ENCODE measurements around the gene ELMOD3.

DNA sequence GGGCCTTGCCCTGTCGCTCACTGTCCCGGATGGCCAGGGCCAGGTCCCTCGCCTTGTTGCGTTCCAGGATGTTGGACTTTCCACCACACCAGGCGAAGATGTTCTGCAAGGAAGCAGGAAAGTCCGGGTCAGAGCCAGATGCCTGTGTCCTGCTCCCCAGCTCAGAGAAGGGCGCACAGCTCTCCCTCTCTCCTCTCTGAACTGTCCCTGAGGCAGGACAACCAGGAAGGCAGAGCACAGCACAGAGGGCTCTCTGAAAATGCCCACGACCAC is 44.5 kb downstream of the ELMOD3 start:
- TF ChIP-seq, protein P1, sequence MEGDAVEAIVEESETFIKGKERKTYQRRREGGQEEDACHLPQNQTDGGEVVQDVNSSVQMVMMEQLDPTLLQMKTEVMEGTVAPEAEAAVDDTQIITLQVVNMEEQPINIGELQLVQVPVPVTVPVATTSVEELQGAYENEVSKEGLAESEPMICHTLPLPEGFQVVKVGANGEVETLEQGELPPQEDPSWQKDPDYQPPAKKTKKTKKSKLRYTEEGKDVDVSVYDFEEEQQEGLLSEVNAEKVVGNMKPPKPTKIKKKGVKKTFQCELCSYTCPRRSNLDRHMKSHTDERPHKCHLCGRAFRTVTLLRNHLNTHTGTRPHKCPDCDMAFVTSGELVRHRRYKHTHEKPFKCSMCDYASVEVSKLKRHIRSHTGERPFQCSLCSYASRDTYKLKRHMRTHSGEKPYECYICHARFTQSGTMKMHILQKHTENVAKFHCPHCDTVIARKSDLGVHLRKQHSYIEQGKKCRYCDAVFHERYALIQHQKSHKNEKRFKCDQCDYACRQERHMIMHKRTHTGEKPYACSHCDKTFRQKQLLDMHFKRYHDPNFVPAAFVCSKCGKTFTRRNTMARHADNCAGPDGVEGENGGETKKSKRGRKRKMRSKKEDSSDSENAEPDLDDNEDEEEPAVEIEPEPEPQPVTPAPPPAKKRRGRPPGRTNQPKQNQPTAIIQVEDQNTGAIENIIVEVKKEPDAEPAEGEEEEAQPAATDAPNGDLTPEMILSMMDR (conservative IDR thresholded peaks at IDR 0.05; ENCODE audit: low read length) = no peak
- TF ChIP-seq EZH2phosphoT487 (IDR thresholded peaks at IDR 0.05; ENCODE audit: borderline replicate concordance) = no peak
